Measurements from ENCODE around the gene RNF103. TPM values are rescaled to one million over a fixed set of nuclear protein-coding genes. Genes with fewer than 3 reads are reported as not detected.

Gene RNF103
- total and polyA plus RNA-seq, 7 donors: 6.9 to 45.9 (median 22.5) TPM

- peaks cover 0 to 95% of the 10 kb centered on the region in 2 donors for H3K36me3 ChIP-seq (ENCODE audit: insufficient read depth in 1 of 2, low read depth in 1 of 2)
- TF ChIP-seq CTCF (IDR thresholded peaks at IDR 0.05): no peak
- H3K4me1 ChIP-seq: no peaks in the 10 kb centered on the region
- no peak for DNase-seq
- H3K27ac ChIP-seq: no peak overlapping the region
- WGBS, 3 donors: 82 to 86% (median 85%) methylated on average over 2 of the region's 2 CpGs
- intact Hi-C loops (cut with DNase I): no loop called here
- H3K4me3 ChIP-seq: no peak overlapping the region
- no peaks in the 10 kb centered on the region for H3K27me3 ChIP-seq (ENCODE audit: insufficient read depth in 3 of 3, low read length in 2 of 3)
- no peak for ATAC-seq
- no peaks in the 10 kb centered on the region for H3K9me3 ChIP-seq
Observed at GRCh38 chr2:86608832-86609410, 14.7 kb downstream of the RNF103 start.

GRCh38 chr2:86603905-86604304 lies 19.8 kb downstream of the RNF103 start:
- no peak overlapping the region for H3K27ac ChIP-seq
- WGBS, 3 donors: 89 to 96% (median 91%) methylated on average over 4 of the region's 4 CpGs
- no peak for DNase-seq
- TF ChIP-seq CTCF (IDR thresholded peaks at IDR 0.05): no peak
- ATAC-seq: no peak
- H3K4me3 ChIP-seq: no peak overlapping the region
- H3K4me1 ChIP-seq: no peaks in the 10 kb centered on the region
- H3K27me3 ChIP-seq (ENCODE audit: insufficient read depth in 3 of 3, low read length in 2 of 3): no peaks in the 10 kb centered on the region
- intact Hi-C loops (cut with DNase I): no loop called here
- no peaks in the 10 kb centered on the region for H3K9me3 ChIP-seq
- peaks cover 0 to 65% of the 10 kb centered on the region in 2 donors for H3K36me3 ChIP-seq (ENCODE audit: insufficient read depth in 1 of 2, low read depth in 1 of 2)

GRCh38 chr2:86598966-86599365 lies 24.7 kb downstream of the RNF103 start:
- H3K27me3 ChIP-seq (ENCODE audit: insufficient read depth in 3 of 3, low read length in 2 of 3): no peaks in the 10 kb centered on the region
- H3K27ac ChIP-seq: no peak overlapping the region
- no peak for ATAC-seq
- H3K4me1 ChIP-seq: no peaks in the 10 kb centered on the region
- DNase-seq: no peak
- 38 to 54% (median 40%) methylated on average over 2 of the region's 2 CpGs for WGBS, 3 donors
- no peak overlapping the region for H3K4me3 ChIP-seq
- no peak for TF ChIP-seq CTCF (IDR thresholded peaks at IDR 0.05)
- peaks cover 0 to 16% of the 10 kb centered on the region in 2 donors for H3K36me3 ChIP-seq (ENCODE audit: insufficient read depth in 1 of 2, low read depth in 1 of 2)
- H3K9me3 ChIP-seq: no peaks in the 10 kb centered on the region
- intact Hi-C loops (cut with DNase I): no loop called here

- intact Hi-C loops (cut with DNase I): no loop called here
- no peak overlapping the region for H3K4me3 ChIP-seq
- no peaks in the 10 kb centered on the region for H3K36me3 ChIP-seq (ENCODE audit: insufficient read depth in 1 of 2, low read depth in 1 of 2)
- TF ChIP-seq CTCF (IDR thresholded peaks at IDR 0.05): no peak
- no peaks in the 10 kb centered on the region for H3K9me3 ChIP-seq
- H3K27me3 ChIP-seq (ENCODE audit: insufficient read depth in 3 of 3, low read length in 2 of 3): no peaks in the 10 kb centered on the region
- H3K4me1 ChIP-seq: no peaks in the 10 kb centered on the region
- DNase-seq (no peak), ATAC-seq (peak; percentile 35 to 93 (median 88))
- no peak overlapping the region for H3K27ac ChIP-seq
- WGBS, 3 donors: 23 to 28% (median 23%) methylated on average over 2 of the region's 2 CpGs
Observed at GRCh38 chr2:86596118-86596517, 27.5 kb downstream of the RNF103 start.

GRCh38 chr2:86593266-86593665 lies 30.4 kb downstream of the RNF103 start:
- intact Hi-C loops (cut with DNase I): no loop called here
- Histone ChIP-seq H3K4me1 (no peaks in the 10 kb centered on the region), H3K27me3 (ENCODE audit: insufficient read depth in 3 of 3, low read length in 2 of 3) (no peaks in the 10 kb centered on the region), H3K27ac (no peak overlapping the region), H3K4me3 (no peak overlapping the region), H3K36me3 (ENCODE audit: insufficient read depth in 1 of 2, low read depth in 1 of 2) (no peaks in the 10 kb centered on the region), H3K9me3 (no peaks in the 10 kb centered on the region)
- no peak for DNase-seq
- 77 to 92% (median 87%) methylated on average over 2 of the region's 2 CpGs for WGBS, 3 donors
- TF ChIP-seq CTCF (IDR thresholded peaks at IDR 0.05): no peak
- no peak for ATAC-seq
